Raji (cell line): Measurements from ENCODE around the gene ECI2.

Experiments
- POLR2A ChIP-seq: IDR thresholded peaks from 2 replicates; pipeline ENCODE4 v1.6.1; 2011; ENCODE audit warnings: low read depth, low read length, control low read depth; ENCODE audit not compliant: insufficient read depth

Gene ECI2, protein sequence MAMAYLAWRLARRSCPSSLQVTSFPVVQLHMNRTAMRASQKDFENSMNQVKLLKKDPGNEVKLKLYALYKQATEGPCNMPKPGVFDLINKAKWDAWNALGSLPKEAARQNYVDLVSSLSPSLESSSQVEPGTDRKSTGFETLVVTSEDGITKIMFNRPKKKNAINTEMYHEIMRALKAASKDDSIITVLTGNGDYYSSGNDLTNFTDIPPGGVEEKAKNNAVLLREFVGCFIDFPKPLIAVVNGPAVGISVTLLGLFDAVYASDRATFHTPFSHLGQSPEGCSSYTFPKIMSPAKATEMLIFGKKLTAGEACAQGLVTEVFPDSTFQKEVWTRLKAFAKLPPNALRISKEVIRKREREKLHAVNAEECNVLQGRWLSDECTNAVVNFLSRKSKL

DNA sequence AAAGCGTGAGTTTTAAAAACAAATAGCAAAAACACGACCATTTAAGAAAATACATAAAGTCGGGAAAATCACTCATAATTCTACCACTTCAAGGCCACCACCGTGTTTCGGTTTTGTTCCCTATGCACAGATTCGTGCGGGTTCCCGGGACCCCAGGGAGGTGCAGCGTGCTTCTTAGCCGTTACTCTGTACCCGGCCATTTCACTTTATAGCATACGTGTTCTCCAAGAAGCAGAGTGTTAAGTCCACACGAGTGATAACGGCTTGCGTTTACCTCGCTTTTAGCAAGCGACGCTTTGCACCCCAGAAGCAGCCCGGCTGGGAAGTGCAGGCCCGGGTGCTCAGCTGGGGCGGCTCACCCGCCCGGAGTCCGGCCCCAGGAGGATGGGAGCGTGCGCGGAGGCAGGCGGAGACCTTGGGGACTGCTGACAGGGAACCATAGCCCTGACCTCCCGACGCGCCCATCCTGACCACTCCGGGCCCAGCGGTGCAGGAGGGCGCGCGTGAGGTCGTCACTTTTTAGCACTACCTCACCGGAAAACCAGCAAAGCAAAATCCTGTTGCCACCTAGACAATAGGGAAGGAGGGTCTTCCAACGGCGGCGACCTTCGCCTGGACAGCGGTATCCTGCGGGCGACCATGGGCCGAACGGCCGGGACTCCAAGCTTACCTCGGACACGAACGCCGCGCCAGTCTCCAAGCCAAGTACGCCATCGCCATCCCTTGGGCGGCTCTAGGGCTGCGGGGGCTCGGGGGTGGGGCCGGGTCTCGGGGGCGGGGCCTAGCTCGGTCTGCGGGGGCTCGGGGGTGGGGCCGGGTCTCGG is at the start of gene ECI2:
ECI2 (minus strand) TSS at position 735 of the 824 bp plus-strand sequence; CDS start at position 720, 15 bp downstream.
- peak; percentile 65 for TF ChIP-seq POLR2A

DNA sequence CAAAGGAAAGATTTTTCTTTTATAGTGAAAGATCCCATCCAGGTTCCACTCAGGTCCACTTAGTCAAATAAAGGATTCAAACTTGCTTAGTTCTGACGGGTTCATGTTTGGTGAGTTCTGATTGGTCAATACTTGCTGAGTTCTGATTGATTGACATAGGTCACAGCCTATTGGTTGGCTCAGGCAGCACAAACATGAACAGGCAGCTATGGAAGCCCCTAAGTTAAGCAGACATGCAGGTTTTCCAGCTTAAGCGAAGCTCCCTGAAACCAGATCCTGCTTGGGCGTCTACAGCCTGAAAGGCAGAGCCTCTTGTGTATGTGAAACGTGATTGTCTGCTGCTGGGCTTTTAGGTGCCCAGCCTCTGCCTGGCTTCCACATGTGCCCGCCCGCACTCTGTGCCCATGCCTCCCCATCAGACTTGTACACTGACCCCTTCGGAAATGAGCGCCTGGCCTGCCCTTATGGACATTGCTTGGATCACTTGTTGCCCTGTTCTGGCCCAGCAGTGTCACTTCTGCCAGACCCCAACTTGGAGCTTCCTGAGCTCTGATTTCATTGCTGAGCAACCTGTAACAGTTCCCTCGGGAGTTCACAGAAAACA is 45.4 kb upstream of the ECI2 start:
- no peak for TF ChIP-seq POLR2A

DNA sequence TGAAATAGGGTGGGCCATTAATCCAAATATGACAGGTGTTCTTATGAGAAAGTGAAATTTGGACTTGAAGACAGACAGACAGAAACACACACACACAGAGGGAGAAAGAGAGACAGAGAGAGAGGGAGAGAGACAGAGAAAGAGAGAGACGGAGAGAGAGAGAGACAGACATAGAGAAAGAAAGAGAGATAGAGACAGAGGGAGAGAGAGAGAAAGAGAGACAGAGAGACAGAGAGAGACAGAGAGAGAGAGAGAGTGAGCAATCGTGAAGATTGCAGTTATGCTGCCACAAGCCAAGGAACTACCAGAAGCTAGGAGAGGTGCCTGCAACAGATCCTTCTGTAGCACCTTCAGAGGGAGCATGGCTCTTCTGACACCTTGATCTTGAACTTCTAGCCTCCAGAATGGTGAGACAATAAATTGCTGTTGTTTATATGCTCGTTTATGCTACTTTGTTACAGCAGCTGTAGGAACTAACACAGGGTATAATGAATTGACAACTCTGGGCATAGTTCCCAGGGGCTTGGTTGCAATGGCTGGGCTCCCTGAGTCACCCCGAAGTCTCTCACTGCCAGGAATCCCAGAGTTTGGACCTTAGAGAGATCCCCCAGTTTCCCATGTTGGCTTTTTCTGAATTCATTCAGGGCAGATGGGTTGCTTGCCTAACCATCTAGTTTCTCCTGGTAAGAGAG is 44.7 kb upstream of the ECI2 start:
- TF ChIP-seq POLR2A: no peak

DNA sequence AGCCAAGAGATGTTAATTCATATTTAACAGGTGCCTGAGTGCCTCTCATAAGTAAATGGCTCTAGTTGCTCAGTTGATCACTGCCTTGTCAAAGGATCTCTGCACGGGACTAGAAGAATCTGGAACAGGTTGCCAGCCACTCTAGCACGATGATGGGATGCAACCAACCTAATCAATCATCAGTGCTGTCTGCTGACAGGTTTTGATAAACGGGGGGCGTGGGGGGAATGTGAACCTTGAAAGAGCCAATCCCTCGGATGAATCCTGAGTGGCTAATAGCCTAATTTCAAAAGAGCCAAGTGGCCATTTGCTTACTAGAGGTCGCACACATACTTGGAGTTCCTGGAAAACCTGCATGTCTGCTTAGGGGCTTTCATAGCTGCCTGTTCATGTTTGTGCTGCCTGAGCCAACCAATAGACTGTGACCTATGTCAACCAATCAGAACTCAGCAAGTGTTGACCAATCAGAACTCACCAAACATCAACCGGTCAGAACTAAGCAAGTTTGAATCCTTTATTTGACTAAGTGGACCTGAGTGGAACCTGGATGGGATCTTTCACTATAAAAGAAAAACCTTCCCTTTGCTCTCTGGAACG is 43.5 kb upstream of the ECI2 start:
- no peak for TF ChIP-seq POLR2A

DNA sequence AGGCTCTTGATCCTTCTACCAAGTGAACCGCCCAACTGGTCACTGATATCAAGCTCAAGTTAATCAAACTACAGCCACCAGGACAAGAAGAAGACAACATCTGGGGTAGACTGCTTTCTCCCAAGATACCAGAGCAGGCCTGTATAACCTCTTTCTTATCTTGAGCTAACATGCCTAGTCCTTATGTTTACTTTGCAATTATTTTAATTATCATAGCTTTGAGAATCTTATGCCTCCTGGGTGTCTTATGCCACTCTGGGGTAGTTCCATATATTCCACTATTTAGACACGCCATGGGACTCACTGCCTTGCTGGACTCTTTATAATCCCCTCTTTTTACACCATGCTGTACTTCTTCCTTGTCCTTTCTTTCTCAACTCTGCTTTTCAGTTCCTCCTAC is 41.5 kb upstream of the ECI2 start:
- TF ChIP-seq POLR2A: no peak

DNA sequence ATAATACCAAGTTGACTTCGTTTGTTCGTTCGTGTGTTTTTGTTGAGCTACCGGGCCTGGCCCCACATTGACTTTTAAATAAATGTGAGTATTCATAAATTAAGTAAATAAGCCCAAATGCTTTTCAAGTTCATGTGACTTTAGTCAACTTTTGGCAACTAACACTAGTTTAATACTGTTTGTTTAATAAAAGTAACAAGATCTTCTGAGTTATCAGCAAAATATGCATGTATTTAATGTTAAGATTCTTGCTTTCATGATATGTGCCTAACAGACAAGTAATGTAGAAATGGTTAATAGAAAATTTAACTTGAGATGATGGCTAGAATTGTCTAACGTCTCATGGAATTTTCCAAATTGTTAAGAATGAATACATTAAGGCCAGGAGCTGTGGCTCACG is 38.7 kb upstream of the ECI2 start:
- TF ChIP-seq POLR2A: no peak

DNA sequence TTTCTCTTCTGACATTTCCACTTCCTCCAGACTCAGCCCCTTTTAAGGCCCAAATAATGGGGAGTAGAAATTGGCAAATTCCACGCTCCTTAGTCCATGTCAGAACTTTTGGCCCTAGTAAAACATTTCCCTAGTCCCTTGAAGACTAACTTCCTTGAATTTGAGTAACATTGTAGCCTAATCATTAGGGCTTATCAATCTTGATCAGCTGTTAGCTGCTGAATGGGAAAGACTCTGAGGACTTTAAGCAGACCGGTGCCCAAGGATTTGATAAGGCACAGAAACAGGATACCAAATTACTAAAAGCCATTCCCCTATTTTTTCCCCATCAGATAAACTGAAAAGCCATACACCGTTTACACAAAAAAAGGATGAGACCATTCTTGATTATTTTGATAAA is 37.0 kb upstream of the ECI2 start:
- no peak for TF ChIP-seq POLR2A

DNA sequence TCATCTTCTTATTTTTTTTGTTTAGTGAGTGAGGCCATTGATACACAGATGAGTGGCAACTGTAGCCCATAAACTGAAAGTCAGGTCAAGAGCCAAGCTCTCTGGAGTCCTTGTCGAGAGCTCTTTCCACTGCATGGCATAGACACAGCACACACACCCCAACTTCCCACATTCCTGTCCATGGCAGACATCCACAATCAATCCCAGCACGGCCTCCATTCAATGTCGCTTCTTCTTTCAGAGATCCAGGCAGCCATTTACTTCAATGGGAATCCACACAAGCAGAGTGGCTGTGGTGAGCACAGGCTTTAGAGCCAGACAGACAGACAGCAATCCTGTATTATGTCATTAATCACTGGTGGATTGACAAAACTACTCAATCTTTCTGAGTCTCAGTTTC is 34.9 kb upstream of the ECI2 start:
- no peak for TF ChIP-seq POLR2A

DNA sequence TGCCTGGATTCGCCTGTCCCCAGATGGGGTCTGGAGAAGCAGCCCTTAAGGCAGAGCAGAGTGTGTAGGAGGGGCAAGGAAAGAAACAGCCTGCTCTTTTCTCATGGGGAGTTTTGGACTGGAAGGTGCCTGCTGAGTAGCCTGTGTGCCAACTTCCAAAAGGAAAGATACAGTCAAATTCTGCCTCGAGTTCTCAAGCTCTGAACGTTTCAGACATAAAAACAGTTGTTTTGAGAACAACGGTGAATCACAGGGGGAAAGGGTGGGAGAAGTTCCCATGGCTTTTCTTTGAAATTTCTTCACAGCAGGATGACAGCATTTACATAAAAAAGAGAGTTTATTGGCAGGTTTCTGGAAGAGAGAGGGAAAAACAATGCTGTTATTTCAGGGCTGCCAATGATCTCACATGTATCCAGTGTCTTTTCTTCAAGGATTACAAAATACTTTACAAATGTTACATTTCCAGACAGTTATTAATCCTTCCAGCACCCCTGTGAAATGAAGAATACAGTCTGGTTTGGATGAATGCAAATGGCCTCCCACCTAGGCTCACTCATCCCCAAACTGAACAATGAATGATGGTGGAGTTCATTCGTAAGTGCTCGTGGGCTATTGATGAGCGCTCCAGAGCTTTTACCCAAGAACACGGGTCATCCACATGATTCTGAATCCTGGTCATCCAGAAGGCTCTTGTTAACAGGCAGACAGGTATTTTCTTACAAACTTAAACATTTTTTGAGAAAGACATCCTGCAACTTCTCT is 33.8 kb upstream of the ECI2 start:
- no peak for TF ChIP-seq POLR2A

DNA sequence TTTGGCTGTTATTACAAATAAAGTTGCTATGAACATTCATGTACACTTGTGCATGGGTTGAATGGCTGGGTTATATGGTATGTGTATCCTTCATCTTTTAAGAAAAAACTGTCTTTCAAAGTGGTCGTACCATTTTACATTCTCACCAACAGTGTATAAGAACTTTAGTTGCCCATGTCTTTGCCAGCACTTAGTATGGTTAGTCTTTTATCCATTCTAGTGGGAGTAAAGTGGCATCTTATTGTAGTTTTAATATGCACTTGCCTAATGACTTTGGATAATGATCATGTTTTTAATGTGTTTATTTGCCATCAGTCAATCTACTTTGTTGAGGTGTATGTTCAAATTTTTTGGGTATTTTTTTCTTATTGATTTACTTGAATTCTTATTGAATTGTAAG is 32.5 kb upstream of the ECI2 start:
- no peak for TF ChIP-seq POLR2A

DNA sequence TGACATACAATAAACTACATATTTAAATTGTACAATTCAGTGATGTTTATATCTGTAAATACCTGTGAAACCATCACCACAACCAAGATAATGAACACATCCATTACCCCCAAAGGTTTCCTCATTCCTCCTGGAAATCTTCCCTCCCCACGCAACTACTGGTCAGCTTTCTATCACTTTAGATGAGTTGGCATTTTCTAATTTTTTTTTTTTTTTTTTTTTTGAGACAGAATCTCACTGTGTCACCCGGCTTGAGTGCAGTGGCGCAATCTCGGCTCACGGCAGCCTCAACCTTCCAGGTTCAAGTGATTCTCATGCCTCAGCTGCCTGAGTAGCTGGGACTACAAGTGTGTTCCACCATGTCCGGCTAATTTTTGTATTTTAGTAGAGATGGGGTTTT is 31.7 kb upstream of the ECI2 start:
- no peak for TF ChIP-seq POLR2A

DNA sequence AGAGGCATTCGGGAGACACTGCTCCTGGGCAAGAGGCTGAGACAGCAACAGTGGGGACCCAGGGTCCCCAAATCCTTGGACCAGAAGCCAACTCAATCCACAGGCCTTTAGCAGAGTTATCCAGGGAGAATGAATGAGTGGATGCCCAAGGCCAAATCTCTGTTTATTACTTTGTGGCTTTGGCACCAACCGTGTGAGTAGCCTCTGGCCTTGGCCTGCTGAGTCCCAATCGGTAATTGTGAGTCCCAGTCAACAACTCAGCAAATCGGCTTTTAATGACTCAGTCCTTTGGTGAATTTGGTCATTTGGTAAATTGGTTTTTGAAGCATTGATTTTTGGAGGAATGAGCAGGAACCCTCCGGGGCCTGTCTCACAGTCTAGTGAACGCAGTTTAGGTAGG is 29.1 kb upstream of the ECI2 start:
- TF ChIP-seq POLR2A: no peak

DNA sequence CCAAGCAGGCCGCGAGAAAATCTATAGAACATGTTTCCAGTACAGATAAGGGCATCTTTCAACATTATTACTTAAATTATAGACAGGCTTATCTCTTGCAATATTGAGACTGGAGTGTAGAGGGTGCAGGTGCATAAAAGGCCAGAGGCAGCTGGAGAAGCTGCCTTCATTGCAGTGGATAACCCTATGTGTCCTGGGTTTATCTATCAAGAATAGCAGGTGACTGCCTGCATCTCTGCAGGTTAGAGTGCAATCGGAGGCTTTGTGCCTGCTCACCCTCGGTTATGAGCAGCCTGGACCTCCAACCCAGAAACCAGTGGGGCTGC is 28.7 kb upstream of the ECI2 start:
- TF ChIP-seq POLR2A: no peak

DNA sequence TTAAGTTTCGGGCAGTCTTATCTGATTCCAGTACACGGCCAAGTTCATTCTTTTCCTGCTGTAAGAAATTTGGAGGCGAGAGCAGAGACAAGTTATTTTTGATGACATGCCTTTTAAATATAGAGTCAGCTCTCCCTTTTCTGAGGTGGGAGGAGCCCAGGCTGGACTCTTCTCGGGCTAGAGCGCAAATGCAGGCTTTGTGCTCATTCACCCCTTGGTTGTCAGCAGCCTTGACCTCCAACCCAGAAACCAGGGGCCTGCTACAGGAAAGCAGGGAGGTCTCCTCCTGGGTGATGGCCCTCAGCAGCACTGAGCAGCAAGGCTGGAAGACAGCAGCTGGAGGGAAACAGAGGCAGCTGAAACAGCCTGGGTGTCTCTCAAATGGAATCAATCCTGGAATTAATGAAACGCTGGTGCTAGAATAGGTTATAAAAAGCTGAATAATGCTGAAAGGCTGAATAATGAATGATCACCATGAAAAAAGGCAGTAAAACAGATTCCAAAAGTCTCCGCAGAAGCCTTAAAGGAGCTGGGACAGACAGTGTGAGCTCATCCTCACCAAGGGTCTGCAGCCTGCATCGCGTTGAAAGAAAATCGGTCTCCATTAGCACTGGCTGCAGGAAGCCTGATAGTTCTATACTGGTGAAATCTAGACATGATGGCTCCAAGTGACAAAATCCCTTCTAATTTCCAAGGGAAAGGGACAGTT is 28.2 kb upstream of the ECI2 start:
- no peak for TF ChIP-seq POLR2A
